Psoas muscle (tissue), 8 donors: ENCODE results near the gene TEAD1. TPM values are rescaled to one million over a fixed set of nuclear protein-coding genes. Genes with fewer than 3 reads are reported as not detected.
A peak's percentile ranks its signal among the peaks of the same experiment; 100 is the strongest.

Source experiments
- ATAC-seq, 4 donors: fragments of 200-7000 bp; cut with Tn5 transposase; one replicate each; pipeline ENCODE4 v1.9.1; 2020; ENCODE audit warnings: moderate library complexity in 3 of 4, mild to moderate bottlenecking in 2 of 4
- DNase-seq, 2 donors: peaks; one replicate each; pipeline ENCODE4 v3.0.0-alpha.2; 2020
- H3K27ac ChIP-seq: fragments of 200-600 bp; one replicate; pipeline ENCODE4 v1.8.0; 2022
- H3K27me3 ChIP-seq, 3 donors: fragments of 200-600 bp in 1 of 3; one replicate each; pipeline versions ENCODE4 v1.6.1 to v1.8.0; 2013 to 2022; ENCODE audit warnings: low read length in 2 of 3, mild to moderate bottlenecking in 2 of 3, moderate library complexity in 1 of 3; ENCODE audit not compliant: insufficient read depth in 3 of 3
- H3K36me3 ChIP-seq, 2 donors: fragments of 200-600 bp in 1 of 2; one replicate each; pipeline versions ENCODE4 v1.6.1 to v1.8.0; 2013 to 2022; ENCODE audit warnings: low read depth in 1 of 2, mild to moderate bottlenecking in 1 of 2, moderate library complexity in 1 of 2; ENCODE audit not compliant: insufficient read depth in 1 of 2
- H3K4me1 ChIP-seq: fragments of 200-600 bp; one replicate; pipeline ENCODE4 v1.8.0; 2022
- H3K4me3 ChIP-seq: fragments of 200-600 bp; one replicate; pipeline ENCODE4 v1.8.0; 2022; ENCODE audit warnings: mild to moderate bottlenecking
- H3K9me3 ChIP-seq: fragments of 200-600 bp; one replicate; pipeline ENCODE4 v1.8.0; 2022
- WGBS, 3 donors: extraction: QIAGEN DNeasy Blood & Tissue Kit; methylation state at CpG; one replicate each; pipeline versions ENCODE4 v1.1.6 to v1.1.7; 2013; 5-methylcytosine and 5-hydroxymethylcytosine counted together
- intact Hi-C, 2 donors: fragments of 100-400 bp; cut with DNase I; formaldehyde crosslinking; loops; one replicate each; pipeline versions ENCODE4 v1.11.0 to v1.14.2; 2022
- polyA plus RNA-seq, 3 donors: library from polyadenylated mRNA; stranded (reverse); fragments of 200-250 nt; gene quantifications; one replicate each; pipeline ENCODE4 v1.2.3, GENCODE V29; 2013
- total RNA-seq, 4 donors: library from RNA; stranded (reverse); fragmentation: NEBNext Ultra II Directional in 2 of 4; extraction: Animal tissue kit (Norgen Biotek cat#: 25700) in 2 of 4; gene quantifications; one replicate each; pipeline versions ENCODE4 v1.2.1 to v1.2.4, GENCODE V29; 2021 to 2023
- TF ChIP-seq, protein P1 (sequence below): fragments of 200-600 bp; IDR thresholded peaks from one replicate; pipeline ENCODE4 v1.8.0; 2022; ENCODE audit warnings: antibody characterized with exemption
- donor health status: healthy with polysubstance abuse.
- donor health status: DM: no; HTN: no; CAD: no; lungs with moderate emphysema.
- donor health status: Bipolar disorder and iron deficiency.
- donor health status: healthy.
- donor health status: DM: yes; HTN: yes; CAD: no.
- donor health status: DM: no; HTN: no; CAD: no.
- donor health status: DM: no; HTN: no; CAD: no.
- donor health status: DM: yes; HTN: yes; CAD: no.

Gene TEAD1
- total and polyA plus RNA-seq, 7 donors = 11.3 to 178 (median 112) TPM

DNA sequence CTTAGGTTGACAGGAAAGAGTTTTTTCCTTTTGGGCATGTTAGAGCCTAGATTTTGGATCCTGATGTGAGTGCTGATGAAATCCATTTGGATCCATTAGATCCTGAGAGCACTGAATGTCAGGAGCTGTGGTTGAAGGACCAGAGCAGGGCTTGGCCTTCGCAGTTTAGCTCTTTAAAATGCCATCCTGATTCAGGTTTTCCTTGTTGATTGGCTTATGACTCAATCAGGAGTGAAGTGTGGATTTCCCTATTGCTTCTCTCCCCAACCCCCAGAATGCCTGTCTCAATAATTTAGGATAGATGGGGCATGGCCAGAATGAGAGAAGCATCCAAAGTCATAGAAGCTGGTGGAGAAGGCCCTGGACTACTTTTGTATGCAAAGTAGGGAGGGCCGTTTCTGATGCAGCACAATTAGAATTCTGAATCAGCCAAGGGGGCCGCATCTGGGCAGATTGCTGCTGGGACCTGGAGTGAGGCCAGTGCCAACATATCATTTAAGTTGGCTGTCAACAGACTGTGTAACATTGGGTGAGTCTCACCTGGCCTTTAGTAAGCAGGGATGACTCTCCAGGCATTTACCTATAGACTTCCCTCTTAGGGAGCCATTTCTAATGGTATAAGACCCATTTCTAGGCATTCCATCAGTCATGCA lies 80.5 kb downstream of the TEAD1 start:
- Histone ChIP-seq H3K27ac (peak overlapping the region; percentile 65), H3K4me1 (peaks cover 80% of the 10 kb centered on the region), H3K9me3 (no peaks in the 10 kb centered on the region), H3K4me3 (no peak overlapping the region), H3K27me3 (no peaks in the 10 kb centered on the region), H3K36me3 (no peaks in the 10 kb centered on the region)
- DNase-seq (no peak), ATAC-seq (peak in 2 of 4 donors; percentile 23 to 60)
- intact Hi-C loops = no loop called here
- WGBS, 3 donors = 49 to 69% (median 51%) methylated on average over 3 of the region's 3 CpGs
- TF ChIP-seq, protein P1, sequence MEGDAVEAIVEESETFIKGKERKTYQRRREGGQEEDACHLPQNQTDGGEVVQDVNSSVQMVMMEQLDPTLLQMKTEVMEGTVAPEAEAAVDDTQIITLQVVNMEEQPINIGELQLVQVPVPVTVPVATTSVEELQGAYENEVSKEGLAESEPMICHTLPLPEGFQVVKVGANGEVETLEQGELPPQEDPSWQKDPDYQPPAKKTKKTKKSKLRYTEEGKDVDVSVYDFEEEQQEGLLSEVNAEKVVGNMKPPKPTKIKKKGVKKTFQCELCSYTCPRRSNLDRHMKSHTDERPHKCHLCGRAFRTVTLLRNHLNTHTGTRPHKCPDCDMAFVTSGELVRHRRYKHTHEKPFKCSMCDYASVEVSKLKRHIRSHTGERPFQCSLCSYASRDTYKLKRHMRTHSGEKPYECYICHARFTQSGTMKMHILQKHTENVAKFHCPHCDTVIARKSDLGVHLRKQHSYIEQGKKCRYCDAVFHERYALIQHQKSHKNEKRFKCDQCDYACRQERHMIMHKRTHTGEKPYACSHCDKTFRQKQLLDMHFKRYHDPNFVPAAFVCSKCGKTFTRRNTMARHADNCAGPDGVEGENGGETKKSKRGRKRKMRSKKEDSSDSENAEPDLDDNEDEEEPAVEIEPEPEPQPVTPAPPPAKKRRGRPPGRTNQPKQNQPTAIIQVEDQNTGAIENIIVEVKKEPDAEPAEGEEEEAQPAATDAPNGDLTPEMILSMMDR = no peak

DNA sequence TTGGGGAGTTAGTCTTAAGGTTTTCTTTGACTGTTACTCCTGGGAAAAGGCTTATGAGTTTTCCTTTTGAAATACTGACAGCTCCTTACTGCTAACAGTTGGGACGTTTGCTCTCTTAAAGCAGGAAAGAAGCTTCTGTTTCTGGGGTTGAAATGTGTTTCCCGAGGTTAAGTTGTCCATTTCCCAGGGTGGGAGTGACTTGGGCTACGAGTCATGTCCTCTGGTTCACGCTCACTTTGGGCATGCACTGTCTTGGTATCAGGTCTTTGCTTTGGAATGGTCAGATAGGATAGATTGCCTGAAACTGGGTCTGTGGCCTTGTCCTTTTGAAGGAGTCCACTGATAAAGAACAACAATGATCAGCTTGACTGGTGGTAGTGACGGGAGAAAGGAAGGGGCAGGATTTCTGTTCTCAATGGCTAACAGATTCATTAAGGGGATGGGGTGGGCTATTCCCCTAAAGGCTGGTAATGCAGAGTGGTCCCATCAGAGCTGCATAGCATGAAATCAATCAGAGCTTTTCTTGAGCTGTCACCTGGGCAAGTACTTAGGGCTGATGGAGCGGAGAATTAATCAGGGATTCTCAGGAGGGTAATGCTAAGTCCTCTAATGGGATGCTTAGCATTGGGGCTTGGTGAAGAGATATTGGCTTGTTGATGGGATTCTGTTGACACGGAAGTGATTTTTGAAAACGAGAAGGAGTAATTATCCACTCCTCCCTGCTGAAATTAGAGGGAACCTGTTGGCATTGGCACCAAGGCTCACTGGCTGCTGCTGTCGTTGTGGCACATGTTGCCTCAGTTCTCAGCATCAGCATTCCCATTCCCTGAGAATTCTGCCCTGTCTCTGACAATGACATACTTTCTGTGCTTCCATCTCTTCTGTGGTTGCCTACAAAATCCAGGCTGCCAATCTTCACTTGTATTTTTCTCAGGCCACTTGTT lies 81.6 kb downstream of the TEAD1 start:
- Histone ChIP-seq H3K4me1 (peaks cover 80% of the 10 kb centered on the region), H3K4me3 (no peak overlapping the region), H3K27ac (peak overlapping the region; percentile 65), H3K9me3 (no peaks in the 10 kb centered on the region), H3K27me3 (no peaks in the 10 kb centered on the region), H3K36me3 (no peaks in the 10 kb centered on the region)
- TF ChIP-seq, protein P1 = no peak
- DNase-seq (no peak), ATAC-seq (no peak)
- 53 to 70% (median 57%) methylated on average over 9 of the region's 9 CpGs for WGBS, 3 donors
- intact Hi-C loops = no loop called here

DNA sequence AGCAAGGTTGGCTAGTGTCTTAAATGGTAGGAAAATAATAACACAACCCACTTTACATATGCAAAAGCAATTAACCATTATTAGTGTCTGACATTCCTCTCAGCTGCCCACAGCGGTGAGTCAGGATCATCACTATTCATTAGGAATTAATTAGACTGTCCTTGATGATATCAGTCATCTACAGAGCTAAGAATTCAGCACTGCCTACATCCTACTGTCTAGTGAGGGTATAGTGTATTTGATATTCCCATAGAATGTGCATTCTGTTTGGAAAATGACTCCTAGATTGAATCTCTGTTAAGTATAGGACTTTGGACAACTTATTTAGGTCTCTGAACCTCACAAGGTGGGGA lies 82.2 kb downstream of the TEAD1 start:
- ATAC-seq (peak in 1 of 4 donors; percentile 18), DNase-seq (no peak)
- intact Hi-C loops = no loop called here
- Histone ChIP-seq H3K27ac (peak overlapping the region; percentile 65), H3K4me1 (peaks cover 80% of the 10 kb centered on the region), H3K36me3 (no peaks in the 10 kb centered on the region), H3K9me3 (no peaks in the 10 kb centered on the region), H3K27me3 (no peaks in the 10 kb centered on the region), H3K4me3 (no peak overlapping the region)
- TF ChIP-seq, protein P1 = no peak
- whole genome bisulfite sequencing, 3 donors = 69 to 84% (median 84%) methylated on average over 1 of the region's 1 CpG

DNA sequence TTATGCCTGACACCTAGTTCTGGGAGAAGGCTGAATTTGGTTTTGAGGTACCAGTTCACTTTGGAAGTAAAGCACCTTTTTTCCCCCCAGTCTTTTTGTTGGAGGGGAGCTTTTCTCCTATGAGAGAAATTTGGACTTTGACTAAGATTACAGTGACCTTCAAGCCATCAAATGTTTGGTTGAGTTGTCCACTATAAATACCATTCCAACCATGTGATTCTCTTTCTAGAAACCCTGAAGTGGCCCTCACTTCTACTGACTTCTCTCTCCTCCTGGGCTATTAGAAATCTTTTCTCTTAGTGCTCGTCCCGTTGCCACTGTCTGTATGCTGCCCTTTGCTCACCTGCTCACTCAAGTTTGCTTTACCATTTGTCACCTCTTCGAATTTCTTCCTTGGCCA lies 82.6 kb downstream of the TEAD1 start:
- Histone ChIP-seq H3K4me3 (no peak overlapping the region), H3K9me3 (no peaks in the 10 kb centered on the region), H3K27me3 (no peaks in the 10 kb centered on the region), H3K4me1 (peaks cover 81% of the 10 kb centered on the region), H3K27ac (peak overlapping the region; percentile 65), H3K36me3 (no peaks in the 10 kb centered on the region)
- TF ChIP-seq, protein P1 = no peak
- 16 to 41% (median 29%) methylated on average over 3 of the region's 3 CpGs for WGBS, 3 donors
- no peak for DNase-seq
- intact Hi-C loops = no loop called here
- ATAC-seq = peak in 3 of 4 donors; percentile 42 to 67 (median 63)
